HG02970 (cell line): ENCODE results near the gene MAN1B1.

Experiments used
- ATAC-seq: cut with Tn5 transposase; IDR thresholded peaks from one replicate; pipeline ENCODE4 v1.9.1; 2021; ENCODE audit warnings: mild to moderate bottlenecking, moderate library complexity, moderate number of reproducible peaks; ENCODE audit not compliant: unreplicated experiment, low FRiP score

MAN1B1 gene

GRCh38 chr9:137141050-137141810 lies 54.4 kb downstream of the MAN1B1 start:
- ATAC-seq = no peak

GRCh38 chr9:137141976-137142936 lies 55.5 kb downstream of the MAN1B1 start:
- ATAC-seq = no peak

GRCh38 chr9:137143459-137143858 lies 56.7 kb downstream of the MAN1B1 start:
- ATAC-seq = no peak

- no peak for ATAC-seq
Observed at GRCh38 chr9:137145731-137146526, 59.1 kb downstream of the MAN1B1 start.

- ATAC-seq = no peak
Observed at GRCh38 chr9:137146527-137146918, 59.7 kb downstream of the MAN1B1 start.

GRCh38 chr9:137147091-137147792 lies 60.5 kb downstream of the MAN1B1 start:
- no peak for ATAC-seq

GRCh38 chr9:137147793-137148160 lies 61.0 kb downstream of the MAN1B1 start:
- no peak for ATAC-seq

GRCh38 chr9:137148242-137148641 lies 61.5 kb downstream of the MAN1B1 start:
- no peak for ATAC-seq

GRCh38 chr9:137148661-137149060 lies 61.9 kb downstream of the MAN1B1 start:
- ATAC-seq = no peak

- no peak for ATAC-seq
Observed at GRCh38 chr9:137149363-137149762, 62.6 kb downstream of the MAN1B1 start.

- peak; percentile 27 for ATAC-seq
Observed at GRCh38 chr9:137149942-137150616, 63.3 kb downstream of the MAN1B1 start.

- ATAC-seq = peak; percentile 47
Observed at GRCh38 chr9:137150617-137151457, 64.1 kb downstream of the MAN1B1 start.

GRCh38 chr9:137152844-137153405 lies 66.1 kb downstream of the MAN1B1 start:
- ATAC-seq = no peak

- no peak for ATAC-seq
Observed at GRCh38 chr9:137156567-137157375, 70.0 kb downstream of the MAN1B1 start.

- ATAC-seq = no peak
Observed at GRCh38 chr9:137157618-137158415, 71.0 kb downstream of the MAN1B1 start.

- ATAC-seq = no peak
Observed at GRCh38 chr9:137158625-137159024, 71.8 kb downstream of the MAN1B1 start.
